ENCODE data around the gene AP1AR.
"Not testable (repeated sequence)": the region's sequence is repeated elsewhere in the genome, so short reads cannot be mapped to it uniquely, and the experiment has no call there.

The AP1AR gene

DNA sequence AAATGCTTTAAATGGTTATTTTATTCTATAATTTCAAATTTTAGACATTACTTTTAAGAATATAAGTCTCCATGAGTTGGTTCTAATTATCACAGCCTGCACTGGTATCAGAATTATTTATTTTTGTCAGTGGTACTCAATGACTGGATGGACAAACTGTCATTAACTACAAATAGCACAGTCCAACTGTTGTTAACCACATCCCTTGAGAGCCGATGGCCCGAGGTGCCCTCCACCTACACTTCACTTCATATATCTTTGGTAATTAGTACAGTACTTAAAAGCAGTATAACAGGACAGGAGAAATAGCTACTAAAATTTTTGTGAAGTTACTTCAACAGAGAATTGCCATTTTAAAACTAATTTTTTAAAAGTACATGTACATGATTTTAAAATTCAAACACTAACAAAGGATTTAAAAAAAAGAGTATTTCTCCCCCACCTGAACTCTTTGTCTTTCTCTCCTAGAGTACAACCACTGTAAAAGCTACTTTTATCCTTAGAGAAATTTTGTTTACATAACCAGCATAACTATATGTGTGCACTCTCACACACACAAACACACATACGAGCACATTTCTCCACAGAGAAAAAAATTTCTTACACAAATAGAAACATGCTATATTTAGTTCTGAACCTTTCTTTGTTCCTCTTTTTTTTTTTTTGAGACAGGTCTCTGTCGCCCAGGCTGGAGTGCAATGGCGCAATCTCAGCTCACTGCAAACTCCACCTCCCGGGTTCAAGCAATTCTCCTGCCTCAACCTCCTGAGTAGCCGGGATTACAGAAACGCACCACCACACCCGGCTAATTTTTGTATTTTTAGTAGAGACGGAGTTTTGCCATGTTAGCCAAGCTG lies 47.7 kb downstream of the AP1AR start:
- no peak for DNase-seq

DNA sequence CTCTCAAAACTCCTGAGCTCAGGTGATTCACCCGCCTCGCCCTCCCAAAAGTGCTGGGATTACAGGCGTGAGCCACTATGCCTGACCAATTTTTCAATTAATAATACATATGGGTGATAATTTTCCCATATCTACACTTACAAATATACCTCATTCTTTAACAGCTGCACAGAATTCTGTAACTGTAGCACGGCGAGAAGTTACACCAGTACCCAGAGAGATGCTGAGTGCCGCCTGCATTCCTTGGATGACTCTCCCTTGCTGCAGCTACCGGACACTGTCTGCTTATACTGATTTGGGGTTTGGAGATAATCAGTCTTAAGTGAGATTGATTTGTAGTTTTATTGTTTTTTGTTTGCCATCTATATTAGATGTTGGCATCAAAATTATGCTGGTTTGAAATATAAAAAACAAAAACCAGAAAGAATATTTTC lies 48.3 kb downstream of the AP1AR start:
- DNase-seq, result no peak

DNA sequence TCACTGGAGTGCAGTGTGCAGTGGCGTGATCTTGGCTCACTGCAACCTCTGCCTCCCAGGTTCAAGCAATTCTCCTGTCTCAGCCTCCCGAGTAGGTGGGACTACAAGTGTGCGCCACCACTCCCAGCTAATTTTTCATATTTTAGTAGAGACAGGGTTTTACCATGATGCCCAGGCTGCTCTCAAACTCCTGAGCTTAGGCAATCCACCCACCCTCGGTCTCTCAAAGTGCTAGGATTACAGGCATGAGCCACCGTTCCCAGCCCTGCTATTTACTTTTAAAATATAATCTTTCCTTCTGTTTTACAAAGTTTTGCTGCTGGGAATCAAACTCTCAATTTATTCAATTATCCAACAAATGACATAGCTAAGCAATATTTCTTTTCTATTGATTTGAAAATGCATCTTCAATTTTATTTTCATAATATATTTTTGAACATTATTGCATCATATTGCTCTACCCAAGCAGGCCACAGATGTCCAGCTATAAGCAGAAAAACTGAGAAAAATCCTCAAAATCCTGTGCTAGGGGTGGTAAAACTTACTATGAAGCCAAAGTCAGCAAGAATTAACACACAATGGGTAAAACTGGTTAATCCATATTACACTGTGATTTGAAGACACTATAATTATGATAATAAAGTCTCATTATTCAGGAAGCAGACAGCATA lies 48.9 kb downstream of the AP1AR start:
- DNase-seq, result no peak

DNA sequence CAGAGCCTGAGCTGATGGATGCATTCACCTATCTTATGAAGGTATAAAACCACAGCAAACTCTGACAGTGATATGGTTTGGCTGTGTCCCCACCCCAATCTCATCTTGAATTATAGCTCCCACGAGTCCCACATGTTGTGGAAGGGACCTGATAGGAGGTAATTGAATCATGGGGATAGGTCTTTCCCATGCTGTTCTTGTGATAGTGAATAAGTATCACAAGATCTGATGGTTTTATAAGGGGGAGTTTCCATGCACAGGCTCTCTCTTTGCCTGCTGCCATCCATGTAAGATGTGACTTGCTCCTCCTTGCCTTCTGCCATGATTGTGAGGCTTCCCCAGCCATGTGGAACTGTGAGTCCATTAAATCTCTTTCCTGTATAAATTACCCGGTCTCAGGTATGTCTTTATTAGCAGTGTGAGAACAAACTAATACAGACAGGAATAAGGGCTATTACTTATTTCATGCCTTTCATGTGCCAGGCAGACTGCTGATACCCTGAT lies 50.4 kb downstream of the AP1AR start:
- DNase-seq, result not testable (repeated sequence)

DNA sequence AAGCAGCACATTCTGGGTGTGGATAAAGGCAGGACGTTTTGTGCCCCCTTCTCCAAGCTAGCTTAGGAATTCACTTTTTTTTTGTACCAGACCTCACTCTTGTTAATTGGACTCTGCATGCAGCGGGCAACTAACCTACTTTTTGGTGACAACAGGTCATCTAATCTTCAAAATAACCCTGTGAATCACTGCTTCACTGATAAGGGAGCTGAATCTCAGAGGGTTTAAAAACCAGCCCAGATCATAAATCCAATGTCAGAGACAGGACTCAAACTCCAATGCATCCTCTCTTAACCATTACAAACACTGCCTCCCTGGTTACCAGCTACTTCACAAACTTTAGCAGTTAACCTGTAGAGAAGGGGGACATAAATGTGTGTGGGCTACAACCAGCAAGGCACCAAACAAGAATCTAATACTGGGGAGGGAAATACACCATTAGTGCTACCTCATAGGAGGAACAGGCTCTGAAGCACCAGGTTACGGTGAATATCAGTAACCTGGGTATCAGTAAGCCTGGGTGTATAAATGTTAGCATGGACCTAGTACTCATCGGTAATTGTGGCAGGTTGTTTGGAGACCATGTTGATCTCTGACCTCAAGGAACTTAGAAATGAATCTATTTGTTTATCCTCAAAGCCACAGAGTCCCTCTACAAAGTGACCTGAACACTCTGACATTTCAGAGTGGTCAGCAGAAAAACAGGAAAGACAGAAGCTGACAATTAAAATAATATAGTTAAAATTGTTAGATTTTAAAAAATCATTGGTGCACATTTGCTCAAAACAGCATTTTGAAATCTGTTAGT lies 51.5 kb downstream of the AP1AR start:
- DNase-seq, result no peak

DNA sequence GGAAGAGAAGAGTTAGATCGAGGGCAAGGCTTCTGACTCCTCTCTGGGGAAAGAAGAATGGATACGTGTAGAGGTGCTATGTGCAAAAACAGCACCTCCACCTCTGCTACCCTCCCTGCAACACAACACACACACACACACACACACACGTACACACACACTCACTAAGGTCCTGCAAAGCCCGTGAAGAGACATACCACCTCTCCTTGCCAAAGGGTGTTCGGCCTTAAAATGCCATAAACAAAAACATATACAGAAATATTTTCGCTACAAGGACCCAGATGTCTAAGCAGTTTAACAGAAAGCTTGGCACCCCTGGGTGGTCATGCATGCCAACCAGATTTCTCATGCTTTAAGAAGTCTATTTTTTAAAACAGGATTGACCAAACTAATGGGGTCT lies 52.6 kb downstream of the AP1AR start:
- DNase-seq, result no peak

DNA sequence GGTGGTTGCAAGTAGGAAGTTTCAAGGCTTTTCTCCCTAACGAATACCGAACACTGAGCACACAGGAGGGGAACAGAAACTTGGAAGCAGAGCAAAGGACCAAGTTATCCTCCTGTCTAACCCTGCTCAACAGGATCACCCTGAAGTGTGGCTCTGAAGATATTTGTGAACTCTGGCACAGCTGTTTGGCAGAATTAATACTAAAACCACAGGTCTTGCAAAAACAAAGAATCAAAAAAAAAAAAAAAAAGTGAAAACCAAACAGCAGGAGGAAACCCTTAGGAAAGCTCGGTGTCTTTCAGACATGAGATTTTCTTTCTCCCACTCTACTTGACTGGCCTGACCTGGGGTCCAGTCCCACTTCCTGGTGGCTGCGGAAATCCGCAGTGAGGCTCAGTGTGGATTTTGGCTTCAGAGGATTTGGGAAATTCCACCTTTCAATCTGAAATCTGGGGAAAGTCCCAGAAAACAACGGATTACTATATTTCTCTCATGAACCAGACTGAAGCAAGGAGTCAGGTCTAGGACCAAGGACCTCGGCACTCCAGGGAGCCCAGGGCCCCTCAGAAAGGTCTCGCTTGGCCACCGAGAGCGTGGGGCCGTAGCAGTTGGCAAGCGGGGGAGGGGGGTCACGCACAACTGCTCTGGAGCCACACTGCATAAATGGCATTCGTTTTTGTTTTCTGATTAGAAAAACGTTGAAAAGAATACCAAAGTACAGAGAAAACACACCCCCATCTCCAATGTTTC lies 53.2 kb downstream of the AP1AR start:
- no peak for DNase-seq

DNA sequence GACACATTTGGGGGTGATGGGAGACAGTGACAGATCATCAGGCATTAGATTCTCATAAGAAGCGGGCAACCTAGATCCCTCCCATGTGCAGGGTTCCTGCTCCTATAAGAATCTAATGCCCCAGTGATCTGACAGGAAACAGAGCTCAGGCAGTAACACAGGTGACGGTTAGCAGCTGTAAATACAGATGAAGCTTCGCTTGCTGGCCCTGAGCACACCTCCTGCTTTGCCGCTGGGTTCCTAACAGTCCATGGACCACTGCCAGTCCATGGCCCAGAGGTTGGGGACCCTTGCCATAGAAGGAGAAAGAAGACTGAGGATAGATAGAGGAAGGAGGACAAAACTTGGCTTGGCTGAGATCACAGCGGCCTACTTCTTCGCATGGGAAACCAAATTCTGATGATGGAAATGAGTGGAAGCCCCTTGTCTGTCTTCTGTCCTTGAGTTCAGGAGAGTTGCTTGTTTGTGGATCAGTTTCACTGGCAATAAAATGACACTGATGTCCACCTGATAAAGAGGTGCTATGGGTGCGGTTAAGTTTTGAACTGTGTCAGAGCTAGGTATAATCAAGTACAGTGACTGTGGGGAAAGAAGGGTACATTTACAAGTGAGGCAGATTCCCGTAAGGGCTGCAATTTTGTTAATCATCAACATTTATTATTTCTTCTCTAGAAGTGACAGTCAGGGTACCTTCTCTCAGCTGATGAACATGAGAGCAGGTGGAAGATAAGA lies 55.8 kb downstream of the AP1AR start:
- no peak for DNase-seq

DNA sequence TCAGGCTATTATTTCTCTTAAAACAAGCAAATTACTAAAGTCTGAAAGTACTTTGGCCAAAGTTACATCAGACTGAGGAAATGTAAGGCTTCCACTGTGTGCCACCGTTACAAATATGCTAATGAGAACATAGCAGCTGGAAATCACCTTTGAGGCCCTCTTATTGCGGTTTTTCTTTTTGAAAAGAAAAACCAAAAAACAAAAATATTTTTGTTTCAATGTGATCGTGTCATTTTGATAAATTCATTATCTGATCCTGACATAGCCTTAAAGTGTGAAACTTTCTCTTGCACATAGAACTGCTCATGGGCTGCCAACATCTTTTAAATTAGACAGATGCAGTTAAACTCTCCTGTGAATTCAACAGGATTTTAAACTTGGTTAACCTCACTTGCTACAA lies 56.9 kb downstream of the AP1AR start:
- DNase-seq, result no peak

DNA sequence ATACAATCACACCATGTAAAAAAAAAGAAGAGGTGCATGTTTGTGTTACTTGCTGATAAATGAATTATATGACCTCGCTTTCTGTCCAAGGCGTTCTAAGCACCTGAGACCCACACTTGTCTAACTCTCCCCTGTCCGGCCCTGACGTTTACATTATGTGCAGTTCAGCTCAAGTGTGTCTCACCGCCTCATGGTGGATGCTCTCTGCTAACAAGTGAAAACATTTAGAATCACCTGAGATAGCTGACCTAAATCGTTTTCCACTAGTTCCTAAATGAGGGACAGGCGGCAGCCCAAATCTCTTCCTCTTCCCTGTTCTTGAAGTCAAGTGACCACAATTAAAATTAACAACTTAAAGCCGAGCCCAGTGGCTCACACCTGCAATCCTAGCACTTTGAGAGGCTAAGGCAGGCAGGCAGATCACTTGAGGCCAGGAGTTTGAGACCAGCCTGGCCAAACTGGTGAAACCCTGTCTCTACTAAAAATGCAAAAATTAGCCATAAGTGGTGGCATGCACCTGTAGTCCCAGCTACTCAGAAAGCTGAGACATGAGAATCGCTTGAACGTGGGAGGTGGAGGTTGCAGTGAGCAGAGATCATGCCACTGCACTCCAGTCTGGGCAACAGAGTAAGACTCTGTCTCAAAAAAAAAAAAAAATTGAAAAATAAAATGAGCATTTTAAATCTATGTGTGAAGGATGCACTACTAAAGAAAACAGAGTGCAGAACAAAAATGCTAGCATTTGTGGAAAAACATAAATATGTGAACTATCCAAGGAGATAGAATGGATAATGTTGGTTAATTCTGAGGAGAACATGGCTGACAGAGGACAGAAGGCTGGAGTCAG lies 58.0 kb downstream of the AP1AR start:
- no peak for DNase-seq

DNA sequence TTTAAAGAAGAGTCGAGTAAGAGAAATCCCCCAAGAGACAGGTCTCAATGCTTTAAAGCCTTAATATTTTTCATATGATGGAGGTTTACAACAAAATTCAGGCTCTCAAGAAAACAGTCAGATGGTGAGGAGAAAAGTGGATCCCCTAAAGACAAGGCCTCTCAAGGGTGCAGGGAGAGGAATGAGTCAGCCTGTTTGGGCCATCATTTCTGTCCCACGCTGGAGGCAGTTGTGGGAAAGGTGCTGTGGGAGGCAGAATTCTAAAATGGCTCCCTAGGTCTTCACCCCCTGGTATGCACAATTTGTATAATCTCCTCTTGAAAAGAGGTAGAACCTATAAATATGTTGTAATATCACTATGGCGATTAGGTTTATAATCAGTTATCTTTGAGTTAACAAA lies 58.8 kb downstream of the AP1AR start:
- no peak for DNase-seq

DNA sequence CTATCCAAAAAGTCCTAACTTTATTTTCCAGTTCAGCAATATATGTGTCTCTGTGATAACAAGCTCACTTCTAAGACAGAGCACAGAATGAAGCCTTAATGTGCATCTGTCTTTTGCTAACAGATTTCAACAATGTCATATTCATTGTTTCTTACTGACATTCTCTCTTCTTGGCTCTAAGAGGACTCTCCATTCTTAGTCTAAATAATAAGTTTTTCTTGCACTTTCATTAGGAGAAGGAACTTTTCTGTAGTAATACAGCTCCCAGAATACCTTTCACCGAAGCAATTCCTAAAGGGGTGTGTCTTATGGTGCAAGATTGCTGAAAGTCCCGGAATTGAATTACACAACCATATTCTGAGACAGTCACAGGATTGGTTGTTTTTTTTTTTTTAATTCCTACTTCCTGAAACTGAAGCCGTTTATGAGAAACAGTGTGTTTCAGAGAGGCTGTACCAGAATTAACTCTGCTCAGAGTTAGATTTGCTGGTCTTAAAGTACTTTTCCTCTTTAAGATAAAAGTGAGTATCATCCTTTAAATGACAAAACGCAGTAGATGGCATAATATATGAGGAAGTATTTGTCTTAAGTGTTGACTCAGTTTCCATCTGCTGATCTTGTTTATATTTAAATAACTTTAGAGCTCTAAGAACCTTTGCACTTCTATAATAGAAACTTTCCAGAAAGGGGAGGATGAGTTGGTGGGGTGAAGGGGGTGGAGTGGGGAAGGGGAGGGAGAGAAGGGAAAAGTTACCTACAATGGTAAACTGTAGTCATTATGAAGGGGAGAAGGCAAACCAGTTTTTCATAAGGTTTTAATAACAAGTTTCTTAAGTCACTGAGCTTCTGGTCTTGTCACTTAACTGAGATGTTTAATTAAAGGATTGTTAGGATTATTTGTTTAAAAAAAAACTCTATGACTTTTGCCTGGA lies 65.6 kb downstream of the AP1AR start, which contains the start of gene ALPK1:
TSS of gene ALPK1 (plus strand) at position 421 of the 932 bp plus-strand sequence.
- DNase-seq, result peak in 1 of 51 donors; percentile 12

DNA sequence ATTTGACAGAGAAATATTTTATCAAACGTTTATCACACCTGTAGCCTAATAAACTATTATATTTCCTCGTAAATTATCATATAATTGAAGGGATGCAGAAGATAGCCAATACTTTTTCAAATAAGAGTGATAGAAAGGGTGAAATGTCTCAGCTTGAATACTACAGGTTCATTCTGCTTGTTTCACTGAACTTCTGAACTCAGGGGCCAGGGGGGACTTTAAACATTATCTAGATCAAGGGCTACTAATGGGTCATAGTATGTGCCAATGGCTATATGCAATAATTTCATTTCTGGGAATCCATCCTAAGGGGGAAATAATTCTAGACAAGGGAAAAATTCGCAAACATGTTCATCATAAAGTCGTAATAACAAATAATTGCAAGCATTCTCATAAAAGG lies 68.1 kb downstream of the AP1AR start:
- DNase-seq, result no peak

DNA sequence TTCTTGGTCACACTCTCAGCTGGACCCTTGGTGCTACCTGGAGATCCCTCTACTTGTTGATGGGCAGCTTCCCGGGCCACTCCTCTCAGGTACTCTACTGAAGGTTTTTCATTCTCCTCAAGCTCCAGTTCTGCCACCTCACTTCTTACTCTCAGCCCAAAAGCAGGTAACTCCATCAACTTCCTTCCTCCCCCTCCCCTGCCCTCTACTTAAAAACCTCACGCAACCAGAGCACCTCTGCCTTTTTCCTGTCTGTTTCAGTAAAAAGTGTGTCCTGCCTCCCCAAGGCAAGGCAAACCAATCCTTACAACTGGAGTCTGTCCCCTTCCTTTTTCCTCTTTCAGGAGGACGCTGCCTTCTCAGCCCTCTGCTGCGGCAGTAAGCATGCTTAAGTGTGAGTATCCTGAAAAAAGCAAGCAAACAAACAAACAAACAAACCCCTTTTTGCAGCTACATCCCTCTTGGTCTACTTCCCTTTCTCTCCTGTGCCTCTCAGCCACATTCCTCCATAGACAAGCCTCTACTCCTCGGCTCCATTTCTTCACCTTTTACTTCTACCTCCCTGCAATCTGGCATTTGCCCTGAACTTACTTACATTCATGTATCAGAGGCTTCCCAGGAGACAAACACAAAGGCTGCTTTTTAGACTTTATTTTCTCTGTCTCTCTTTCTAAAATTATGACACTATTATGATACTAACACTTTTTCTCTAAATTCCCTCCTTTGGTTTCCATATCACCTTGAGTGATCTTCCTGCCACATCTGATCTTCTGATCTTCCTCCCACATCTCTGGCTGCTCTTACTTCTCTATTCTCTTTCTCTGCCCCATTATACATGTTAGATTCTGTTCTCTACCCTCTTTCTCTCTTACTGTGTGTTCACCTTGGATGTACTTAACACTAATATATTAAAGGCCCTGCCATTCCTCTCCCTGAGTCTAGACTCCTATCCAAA lies 71.0 kb downstream of the AP1AR start:
- no peak for DNase-seq

DNA sequence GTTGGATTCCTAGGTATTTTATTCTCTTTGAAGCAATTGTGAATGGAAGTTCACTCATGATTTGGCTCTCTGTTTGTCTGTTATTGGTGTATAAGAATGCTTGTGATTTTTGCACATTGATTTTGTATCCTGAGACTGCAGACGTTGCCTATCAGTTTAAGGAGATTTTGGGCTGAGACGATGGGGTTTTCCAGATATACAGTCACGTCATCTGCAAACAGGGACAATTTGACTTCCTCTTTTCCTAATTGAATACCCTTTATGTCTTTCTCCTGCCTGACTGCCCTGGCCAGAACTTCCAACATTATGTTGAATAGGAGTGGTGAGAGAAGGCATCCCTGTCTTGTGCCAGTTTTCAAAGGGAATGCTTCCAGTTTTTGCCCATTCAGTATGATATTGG lies 73.9 kb downstream of the AP1AR start:
- not testable (repeated sequence) for DNase-seq

DNA sequence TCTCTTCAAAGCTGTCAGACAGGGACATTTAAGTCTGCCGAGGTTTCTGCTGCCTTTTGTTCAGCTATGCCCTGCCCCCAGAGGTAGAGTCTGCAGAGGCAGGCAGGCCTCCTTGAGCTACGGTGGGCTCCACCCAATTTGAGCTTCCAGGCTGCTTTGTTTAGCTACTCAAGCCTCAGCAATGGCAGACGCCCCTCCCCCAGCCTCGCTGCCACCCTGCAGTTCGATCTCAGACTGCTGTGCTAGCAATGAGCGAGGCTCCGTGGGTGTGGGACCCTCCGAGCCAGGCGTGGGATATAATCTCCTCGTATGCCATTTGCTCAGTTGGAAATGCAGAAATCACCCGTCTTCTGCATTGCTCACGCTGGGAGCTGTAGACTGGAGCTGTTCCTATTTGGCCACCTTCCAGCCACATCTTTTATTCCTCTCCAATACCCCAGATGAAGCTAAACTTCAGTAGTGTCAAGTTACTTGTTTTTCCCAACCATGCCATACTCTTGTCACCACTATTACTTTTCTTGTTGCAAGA lies 77.7 kb downstream of the AP1AR start:
- peak in 1 of 51 donors; percentile 5 for DNase-seq

DNA sequence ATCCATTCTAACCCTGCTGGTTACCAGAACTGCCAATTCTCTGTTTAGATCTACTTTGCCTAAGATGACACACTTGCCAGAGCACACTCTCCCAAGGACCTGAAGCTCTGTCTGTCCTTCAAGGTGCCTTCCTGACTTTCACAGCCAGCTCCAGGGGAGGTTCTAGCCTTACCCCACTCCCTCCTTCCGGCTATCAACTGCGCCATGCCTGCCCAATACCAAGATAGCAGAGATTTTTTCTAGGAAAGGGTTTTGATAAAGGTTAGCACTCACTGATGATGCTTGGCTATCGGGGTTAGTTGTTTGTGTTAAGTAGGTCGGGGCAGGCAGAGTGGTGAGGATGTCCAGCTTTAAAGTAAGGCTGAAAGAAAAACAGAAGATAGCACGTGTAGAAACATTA lies 79.9 kb downstream of the AP1AR start:
- no peak for DNase-seq

Measured in hypothalamus (tissue), 51 donors.